ENCODE data around the gene TBX4. TPM values are rescaled to one million over a fixed set of nuclear protein-coding genes. Genes with fewer than 3 reads are reported as not detected.
"Not testable (repeated sequence)": the region's sequence is repeated elsewhere in the genome, so short reads cannot be mapped to it uniquely, and the experiment has no call there.

The TBX4 gene
- total and polyA plus RNA-seq, 5 experiments from 2014 or later = not detected

- POLR2A ChIA-PET = no interaction called here
- ATAC-seq = no peak
- Mint-ChIP-seq H3K9me3 (no peaks in the 10 kb centered on the region), H3K4me1 (no peaks in the 10 kb centered on the region), H3K36me3 (no peaks in the 10 kb centered on the region), H3K27ac (no peak overlapping the region), H3K4me3 (no peak overlapping the region), H3K27me3 (peaks cover 18 to 51% (median 35%) of the 10 kb centered on the region in 5 donors)
- DNase-seq = no peak
Measured at GRCh38 chr17:61425682-61426481, 26.3 kb upstream of the TBX4 start.

- ATAC-seq (no peak), DNase-seq (no peak)
- H3K4me3 Mint-ChIP-seq = no peak overlapping the region
- H3K4me1 Mint-ChIP-seq = no peaks in the 10 kb centered on the region
- no peaks in the 10 kb centered on the region for H3K9me3 Mint-ChIP-seq
- POLR2A ChIA-PET = no interaction called here
- no peak overlapping the region for H3K27ac Mint-ChIP-seq
- peaks cover 15 to 43% (median 33%) of the 10 kb centered on the region in 5 donors for H3K27me3 Mint-ChIP-seq
- H3K36me3 Mint-ChIP-seq = no peaks in the 10 kb centered on the region
Measured at GRCh38 chr17:61426482-61427304, 25.5 kb upstream of the TBX4 start.

GRCh38 chr17:61427567-61427966, 24.7 kb upstream of the TBX4 start:
- no peak for ATAC-seq

GRCh38 chr17:61429274-61429673, 22.9 kb upstream of the TBX4 start:
- Mint-ChIP-seq H3K27ac (no peak overlapping the region), H3K4me1 (no peaks in the 10 kb centered on the region), H3K27me3 (peaks cover 7 to 26% (median 18%) of the 10 kb centered on the region in 5 donors), H3K4me3 (no peak overlapping the region), H3K9me3 (peaks cover 0 to 5% (median 0%) of the 10 kb centered on the region in 9 donors), H3K36me3 (no peaks in the 10 kb centered on the region)
- ATAC-seq (no peak), DNase-seq (no peak)
- POLR2A ChIA-PET = no interaction called here

More at GRCh38 chr17:61427567-61427966, 24.7 kb upstream of the TBX4 start:
- DNase-seq = no peak
- no peaks in the 10 kb centered on the region for H3K9me3 Mint-ChIP-seq
- H3K4me3 Mint-ChIP-seq = no peak overlapping the region
- H3K27me3 Mint-ChIP-seq = peaks cover 12 to 34% (median 27%) of the 10 kb centered on the region in 5 donors
- H3K4me1 Mint-ChIP-seq = no peaks in the 10 kb centered on the region
- POLR2A ChIA-PET = no interaction called here
- no peak overlapping the region for H3K27ac Mint-ChIP-seq
- H3K36me3 Mint-ChIP-seq = no peaks in the 10 kb centered on the region

- H3K27me3 Mint-ChIP-seq = peaks cover 4 to 31% (median 15%) of the 10 kb centered on the region in 5 donors
- H3K36me3 Mint-ChIP-seq, DNase-seq, POLR2A ChIA-PET, H3K27ac Mint-ChIP-seq, H3K4me1 Mint-ChIP-seq, ATAC-seq, H3K9me3 Mint-ChIP-seq, H3K4me3 Mint-ChIP-seq: not testable (repeated sequence)
Measured at GRCh38 chr17:61429831-61430230, 22.4 kb upstream of the TBX4 start.

- no peak overlapping the region for H3K4me3 Mint-ChIP-seq
Measured at GRCh38 chr17:61431594-61432311, 20.5 kb upstream of the TBX4 start.

GRCh38 chr17:61436273-61436672, 15.9 kb upstream of the TBX4 start:
- DNase-seq = no peak
- H3K9me3 Mint-ChIP-seq = peaks cover 10 to 61% (median 36%) of the 10 kb centered on the region in 9 donors
- H3K4me3 Mint-ChIP-seq = no peak overlapping the region
- H3K27me3 Mint-ChIP-seq = peaks cover 22 to 54% (median 36%) of the 10 kb centered on the region in 5 donors
- no peak overlapping the region for H3K27ac Mint-ChIP-seq
- H3K36me3 Mint-ChIP-seq = peaks cover 3 to 38% (median 15%) of the 10 kb centered on the region in 3 donors
- no peak for ATAC-seq
- POLR2A ChIA-PET = no interaction called here
- no peaks in the 10 kb centered on the region for H3K4me1 Mint-ChIP-seq

More at GRCh38 chr17:61431594-61432311, 20.5 kb upstream of the TBX4 start:
- no peak for ATAC-seq
- no peaks in the 10 kb centered on the region for H3K4me1 Mint-ChIP-seq
- peaks cover 4 to 42% (median 6%) of the 10 kb centered on the region in 5 donors for H3K27me3 Mint-ChIP-seq
- H3K9me3 Mint-ChIP-seq = peaks cover 0 to 23% (median 9%) of the 10 kb centered on the region in 9 donors
- POLR2A ChIA-PET = no interaction called here
- peaks cover 0 to 10% (median 2%) of the 10 kb centered on the region in 3 donors for H3K36me3 Mint-ChIP-seq
- no peak for DNase-seq
- H3K27ac Mint-ChIP-seq = no peak overlapping the region

- ATAC-seq (no peak), DNase-seq (no peak)
- POLR2A ChIA-PET = no interaction called here
- H3K36me3 Mint-ChIP-seq = peaks cover 3 to 38% (median 15%) of the 10 kb centered on the region in 3 donors
- no peaks in the 10 kb centered on the region for H3K4me1 Mint-ChIP-seq
- H3K27ac Mint-ChIP-seq = no peak overlapping the region
- peaks cover 26 to 58% (median 43%) of the 10 kb centered on the region in 5 donors for H3K27me3 Mint-ChIP-seq
- no peak overlapping the region for H3K4me3 Mint-ChIP-seq
- H3K9me3 Mint-ChIP-seq = peaks cover 10 to 61% (median 36%) of the 10 kb centered on the region in 9 donors
Measured at GRCh38 chr17:61436995-61437704, 15.1 kb upstream of the TBX4 start.

GRCh38 chr17:61440697-61441096, 11.5 kb upstream of the TBX4 start:
- no peak overlapping the region for H3K4me3 Mint-ChIP-seq
- H3K27ac Mint-ChIP-seq = no peak overlapping the region
- no peaks in the 10 kb centered on the region for H3K4me1 Mint-ChIP-seq
- peaks cover 10 to 48% (median 30%) of the 10 kb centered on the region in 9 donors for H3K9me3 Mint-ChIP-seq
- ATAC-seq (no peak), DNase-seq (no peak)
- POLR2A ChIA-PET = no interaction called here
- peaks cover 3 to 33% (median 13%) of the 10 kb centered on the region in 3 donors for H3K36me3 Mint-ChIP-seq
- H3K27me3 Mint-ChIP-seq = peaks cover 32 to 77% (median 51%) of the 10 kb centered on the region in 5 donors

GRCh38 chr17:61441507-61441906, 10.7 kb upstream of the TBX4 start:
- H3K27ac Mint-ChIP-seq, DNase-seq, H3K4me3 Mint-ChIP-seq, H3K4me1 Mint-ChIP-seq, POLR2A ChIA-PET, ATAC-seq: not testable (repeated sequence)
- Mint-ChIP-seq H3K27me3 (peaks cover 30 to 81% (median 52%) of the 10 kb centered on the region in 5 donors), H3K36me3 (peaks cover 3 to 27% (median 13%) of the 10 kb centered on the region in 3 donors), H3K9me3 (peaks cover 8 to 40% (median 23%) of the 10 kb centered on the region in 9 donors)

- H3K9me3 Mint-ChIP-seq = peaks cover 4 to 33% (median 18%) of the 10 kb centered on the region in 9 donors
- ATAC-seq = no peak
- H3K27me3 Mint-ChIP-seq = peaks cover 26 to 74% (median 52%) of the 10 kb centered on the region in 5 donors
- POLR2A ChIA-PET = no interaction called here
- no peak overlapping the region for H3K4me3 Mint-ChIP-seq
- peaks cover 0 to 22% (median 9%) of the 10 kb centered on the region in 3 donors for H3K36me3 Mint-ChIP-seq
- H3K27ac Mint-ChIP-seq = no peak overlapping the region
- no peaks in the 10 kb centered on the region for H3K4me1 Mint-ChIP-seq
- no peak for DNase-seq
Measured at GRCh38 chr17:61442136-61442775, 10.0 kb upstream of the TBX4 start.

Measured in naive thymus-derived CD8-positive, alpha-beta T cell (primary cell).